22Rv1 (cell line): ENCODE results near the gene SENP8.

ENCODE experiments used
- ZFX ChIP-seq: fragments of 450-650 bp; IDR thresholded peaks from 2 replicates; pipeline ENCODE4 v1.6.1; 2017; ENCODE audit warnings: antibody characterized with exemption, borderline replicate concordance
- TF ChIP-seq, protein P1 (sequence below): fragments of 450-650 bp; IDR thresholded peaks from 2 replicates; pipeline ENCODE4 v1.5.1; 2017; ENCODE audit warnings: mild to moderate bottlenecking

DNA sequence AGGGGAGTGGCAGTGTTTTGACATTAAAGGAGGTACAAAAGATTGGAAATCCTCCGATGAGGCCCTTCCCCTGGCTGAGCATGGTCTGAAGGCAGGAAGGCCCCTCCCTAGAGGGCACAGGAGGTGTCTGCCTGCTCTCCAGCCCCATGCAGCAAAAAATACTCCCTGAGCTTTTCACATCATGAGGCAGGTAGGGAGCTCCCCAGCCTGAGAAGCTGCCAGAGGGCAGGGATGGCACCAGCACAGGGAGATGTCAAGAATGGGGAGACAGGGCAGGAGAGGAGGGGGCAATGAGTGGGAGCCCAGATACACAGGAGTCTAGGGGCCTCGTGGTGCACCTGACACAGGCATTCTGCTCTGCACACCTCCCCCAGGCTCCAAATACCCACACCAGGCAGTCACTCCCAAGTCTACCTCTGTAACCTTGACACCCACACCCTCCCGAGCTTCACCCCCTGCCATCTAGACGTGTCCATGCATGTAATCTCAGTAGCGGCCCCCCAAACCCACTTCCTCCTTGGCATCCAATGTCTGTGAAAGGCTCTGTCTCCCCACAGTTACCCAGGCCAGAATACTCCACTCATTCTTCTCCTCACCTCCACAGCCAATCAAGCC lies 56.5 kb downstream of the SENP8 start:
- TF ChIP-seq, protein P1, sequence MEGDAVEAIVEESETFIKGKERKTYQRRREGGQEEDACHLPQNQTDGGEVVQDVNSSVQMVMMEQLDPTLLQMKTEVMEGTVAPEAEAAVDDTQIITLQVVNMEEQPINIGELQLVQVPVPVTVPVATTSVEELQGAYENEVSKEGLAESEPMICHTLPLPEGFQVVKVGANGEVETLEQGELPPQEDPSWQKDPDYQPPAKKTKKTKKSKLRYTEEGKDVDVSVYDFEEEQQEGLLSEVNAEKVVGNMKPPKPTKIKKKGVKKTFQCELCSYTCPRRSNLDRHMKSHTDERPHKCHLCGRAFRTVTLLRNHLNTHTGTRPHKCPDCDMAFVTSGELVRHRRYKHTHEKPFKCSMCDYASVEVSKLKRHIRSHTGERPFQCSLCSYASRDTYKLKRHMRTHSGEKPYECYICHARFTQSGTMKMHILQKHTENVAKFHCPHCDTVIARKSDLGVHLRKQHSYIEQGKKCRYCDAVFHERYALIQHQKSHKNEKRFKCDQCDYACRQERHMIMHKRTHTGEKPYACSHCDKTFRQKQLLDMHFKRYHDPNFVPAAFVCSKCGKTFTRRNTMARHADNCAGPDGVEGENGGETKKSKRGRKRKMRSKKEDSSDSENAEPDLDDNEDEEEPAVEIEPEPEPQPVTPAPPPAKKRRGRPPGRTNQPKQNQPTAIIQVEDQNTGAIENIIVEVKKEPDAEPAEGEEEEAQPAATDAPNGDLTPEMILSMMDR, result no peak
- no peak for TF ChIP-seq ZFX
